ENCODE data around the gene C19orf85.
A peak's percentile ranks its signal among the peaks of the same experiment; 100 is the strongest.
"Not testable (repeated sequence)": the region's sequence is repeated elsewhere in the genome, so short reads cannot be mapped to it uniquely, and the experiment has no call there.

Gene C19orf85

GRCh38 chr19:55461259-55461973, 3.1 kb downstream of the C19orf85 start, which contains the start of gene ISOC2:
Gene ISOC2, minus strand, starts transcription at chr19:55461642. Its CDS starts 5,156 bp downstream, at chr19:55456486.
- DNase-seq (ENCODE audit: extremely low spot score, insufficient read length, low read depth): peak; percentile 99
- peak; percentile 100 for FAIRE-seq

- DNase-seq (ENCODE audit: extremely low spot score, insufficient read length, low read depth) (peak; percentile 64), FAIRE-seq (peak; percentile 82)
Observed at GRCh38 chr19:55460670-55461258, 3.8 kb downstream of the C19orf85 start.

- DNase-seq (ENCODE audit: extremely low spot score, insufficient read length, low read depth): no peak
- FAIRE-seq: no peak
Observed at GRCh38 chr19:55459950-55460657, 4.4 kb downstream of the C19orf85 start.

GRCh38 chr19:55459551-55459949, 5.0 kb downstream of the C19orf85 start:
- DNase-seq (ENCODE audit: extremely low spot score, insufficient read length, low read depth) (no peak), FAIRE-seq (no peak)

- DNase-seq (ENCODE audit: extremely low spot score, insufficient read length, low read depth): no peak
Observed at GRCh38 chr19:55457683-55458457, 6.7 kb downstream of the C19orf85 start.

GRCh38 chr19:55456347-55456746, 8.2 kb downstream of the C19orf85 start:
- no peak for FAIRE-seq
- DNase-seq (ENCODE audit: extremely low spot score, insufficient read length, low read depth): no peak

More at GRCh38 chr19:55457683-55458457, 6.7 kb downstream of the C19orf85 start:
- no peak for FAIRE-seq

GRCh38 chr19:55455576-55456235, 8.8 kb downstream of the C19orf85 start:
- FAIRE-seq (no peak), DNase-seq (ENCODE audit: extremely low spot score, insufficient read length, low read depth) (no peak)

- DNase-seq (ENCODE audit: extremely low spot score, insufficient read length, low read depth) (no peak), FAIRE-seq (no peak)
Observed at GRCh38 chr19:55454787-55455243, 9.7 kb downstream of the C19orf85 start.

- DNase-seq (ENCODE audit: extremely low spot score, insufficient read length, low read depth): no peak
- no peak for FAIRE-seq
Observed at GRCh38 chr19:55453511-55454260, 10.9 kb downstream of the C19orf85 start.

- FAIRE-seq: no peak
- no peak for DNase-seq (ENCODE audit: extremely low spot score, insufficient read length, low read depth)
Observed at GRCh38 chr19:55452749-55453346, 11.7 kb downstream of the C19orf85 start.

GRCh38 chr19:55451965-55452748, 12.4 kb downstream of the C19orf85 start:
- DNase-seq (ENCODE audit: extremely low spot score, insufficient read length, low read depth): no peak
- no peak for FAIRE-seq

- no peak for FAIRE-seq
- no peak for DNase-seq (ENCODE audit: extremely low spot score, insufficient read length, low read depth)
Observed at GRCh38 chr19:55451163-55451964, 13.2 kb downstream of the C19orf85 start.

- FAIRE-seq: no peak
Observed at GRCh38 chr19:55449469-55449868, 15.1 kb downstream of the C19orf85 start.

GRCh38 chr19:55448175-55448490, 16.4 kb downstream of the C19orf85 start:
- DNase-seq (ENCODE audit: extremely low spot score, insufficient read length, low read depth); FAIRE-seq: not testable (repeated sequence)

More at GRCh38 chr19:55449469-55449868, 15.1 kb downstream of the C19orf85 start:
- DNase-seq (ENCODE audit: extremely low spot score, insufficient read length, low read depth): no peak

- FAIRE-seq: no peak
- DNase-seq (ENCODE audit: extremely low spot score, insufficient read length, low read depth): no peak
Observed at GRCh38 chr19:55447421-55448174, 17.0 kb downstream of the C19orf85 start.

- FAIRE-seq (no peak), DNase-seq (ENCODE audit: extremely low spot score, insufficient read length, low read depth) (no peak)
Observed at GRCh38 chr19:55446060-55446459, 18.5 kb downstream of the C19orf85 start.

Measured in GM18507 (cell line).